ENCODE data around the gene MZB1. TPM values are rescaled to one million over a fixed set of nuclear protein-coding genes. Genes with fewer than 3 reads are reported as not detected.
A peak's percentile ranks its signal among the peaks of the same experiment; 100 is the strongest.

MZB1 gene
- total and polyA plus RNA-seq, 2 donors = 380 to 400 TPM

DNA sequence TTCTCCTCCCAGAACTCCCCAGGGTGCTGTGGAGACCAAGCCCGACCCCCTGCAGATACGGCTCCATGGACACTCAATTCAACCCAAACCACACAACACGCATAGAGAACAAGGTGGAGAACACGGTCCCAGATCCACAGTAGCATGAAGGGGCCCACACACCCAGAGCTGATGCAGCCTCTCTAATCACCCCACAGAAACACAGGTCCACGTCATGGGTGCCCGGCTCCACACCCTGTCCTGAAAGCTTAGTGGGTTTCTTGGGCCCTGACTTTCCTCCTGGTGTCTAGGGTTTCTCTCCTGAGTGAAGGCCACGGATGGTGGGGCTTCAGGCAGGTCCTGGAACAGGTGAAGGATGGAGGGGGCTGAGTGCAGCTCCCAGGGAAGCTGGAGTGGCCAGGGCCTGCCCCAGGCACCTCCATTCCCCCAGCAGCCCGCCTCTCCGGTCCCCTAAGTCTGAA, 5.1 kb downstream of the MZB1 start:
- H3K4me3 ChIP-seq (ENCODE audit: low read length in 2 of 2) = peak overlapping the region; percentile 57 to 100
- peaks cover 4 to 23% of the 10 kb centered on the region in 2 donors for H3K36me3 ChIP-seq (ENCODE audit: control insufficient read depth in 2 of 2, insufficient read depth in 2 of 2, low read length in 1 of 2)
- H3K9me3 ChIP-seq (ENCODE audit: control insufficient read depth in 2 of 2, insufficient read depth in 1 of 2, low read length in 1 of 2) = no peaks in the 10 kb centered on the region
- 69% methylated on average over 9 of the region's 9 CpGs for WGBS
- DNase-seq (ENCODE audit: low read depth in 6 of 9, low spot score in 9 of 9) = peak in 1 of 9 donors; percentile 20
- peak overlapping the region; percentile 78 to 86 for H3K27ac ChIP-seq (ENCODE audit: low read depth in 1 of 2, low read length in 1 of 2)
- no peaks in the 10 kb centered on the region for H3K27me3 ChIP-seq (ENCODE audit: control insufficient read depth in 2 of 2, insufficient read depth in 1 of 2, low read length in 1 of 2)
- peaks cover 24 to 73% of the 10 kb centered on the region in 2 donors for H3K4me1 ChIP-seq (ENCODE audit: control insufficient read depth in 2 of 2, insufficient read depth in 2 of 2, low read length in 2 of 2)

DNA sequence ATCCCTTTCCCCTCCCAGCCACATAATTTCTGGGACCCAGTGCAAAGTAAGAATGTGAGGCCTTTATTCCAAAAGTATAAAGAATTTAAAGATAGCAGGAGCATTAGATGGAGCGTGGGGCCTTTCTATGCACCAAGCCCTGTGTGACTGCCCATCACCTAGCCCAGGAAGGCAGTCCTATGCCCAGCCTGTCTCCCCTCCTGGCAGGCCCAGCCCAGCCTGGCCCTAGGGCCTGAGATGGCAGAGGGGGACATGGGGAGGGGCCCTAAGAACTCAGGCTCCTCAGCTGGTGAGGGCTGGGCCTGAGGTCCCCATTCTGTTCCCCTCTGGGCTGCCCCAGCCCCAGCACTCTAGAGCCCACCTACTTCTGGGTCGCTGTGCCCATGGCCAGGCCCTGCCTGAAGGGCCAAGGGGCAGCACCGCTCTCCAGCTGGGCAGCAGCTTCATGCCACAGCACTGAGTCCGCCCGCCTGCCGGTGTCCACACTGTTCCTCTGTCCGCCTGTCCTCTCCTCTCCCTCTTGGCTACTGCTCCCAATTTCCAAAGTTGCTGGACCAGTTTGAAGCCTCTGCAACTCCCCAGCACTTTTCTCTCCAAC, 5.6 kb downstream of the MZB1 start:
- Histone ChIP-seq H3K9me3 (ENCODE audit: control insufficient read depth in 2 of 2, insufficient read depth in 1 of 2, low read length in 1 of 2) (no peaks in the 10 kb centered on the region), H3K4me3 (ENCODE audit: low read length in 2 of 2) (peak overlapping the region; percentile 57 to 100), H3K27me3 (ENCODE audit: control insufficient read depth in 2 of 2, insufficient read depth in 1 of 2, low read length in 1 of 2) (no peaks in the 10 kb centered on the region), H3K27ac (ENCODE audit: low read depth in 1 of 2, low read length in 1 of 2) (peak overlapping the region; percentile 78 to 86), H3K4me1 (ENCODE audit: control insufficient read depth in 2 of 2, insufficient read depth in 2 of 2, low read length in 2 of 2) (peaks cover 24 to 68% of the 10 kb centered on the region in 2 donors), H3K36me3 (ENCODE audit: control insufficient read depth in 2 of 2, insufficient read depth in 2 of 2, low read length in 1 of 2) (peaks cover 5 to 21% of the 10 kb centered on the region in 2 donors)
- DNase-seq (ENCODE audit: low read depth in 6 of 9, low spot score in 9 of 9) = no peak
- WGBS = 90% methylated on average over 7 of the region's 7 CpGs

DNA sequence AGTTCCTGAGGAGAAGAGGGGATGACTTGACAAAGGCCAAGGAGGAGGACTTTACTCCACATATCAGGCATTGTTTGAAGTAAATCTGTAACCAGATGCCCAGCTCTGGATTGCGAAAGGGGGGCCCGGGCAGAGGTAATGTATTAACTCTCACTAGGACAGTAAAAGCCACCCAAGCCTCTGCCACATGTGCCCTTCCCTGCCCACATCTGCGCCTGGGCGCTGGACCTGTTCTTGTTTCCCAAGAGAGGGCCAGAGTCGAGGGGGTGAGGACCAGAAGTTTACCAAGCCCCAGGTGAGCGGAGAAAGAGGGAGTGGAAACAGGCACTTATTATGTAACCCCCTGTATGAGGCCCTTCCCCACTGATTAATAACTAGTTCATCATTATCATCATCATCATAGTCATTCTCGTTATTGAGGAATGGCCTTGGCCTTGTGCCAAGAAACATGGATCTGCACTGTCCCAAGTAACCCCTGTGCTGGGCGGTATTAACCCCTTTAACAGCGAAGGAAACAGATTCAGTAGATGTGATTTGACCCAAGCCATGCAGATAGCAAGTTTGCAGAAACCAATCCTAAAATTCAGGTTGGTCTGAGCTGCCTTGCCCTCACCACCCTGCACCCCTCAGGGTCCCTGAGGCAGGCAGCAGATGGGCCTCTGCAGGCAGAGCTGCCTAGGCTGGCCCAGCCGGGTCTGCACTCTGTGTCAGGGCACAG, 6.3 kb downstream of the MZB1 start, which contains the start of gene SLC23A1:
TSS of gene SLC23A1 (minus strand) at position 23 of the 718 bp plus-strand sequence. CDS start 44 bp downstream, outside the sequence.
- peaks cover 24 to 61% of the 10 kb centered on the region in 2 donors for H3K4me1 ChIP-seq (ENCODE audit: control insufficient read depth in 2 of 2, insufficient read depth in 2 of 2, low read length in 2 of 2)
- H3K9me3 ChIP-seq (ENCODE audit: control insufficient read depth in 2 of 2, insufficient read depth in 1 of 2, low read length in 1 of 2) = no peaks in the 10 kb centered on the region
- peak within 1 kb of the TSS in 1 of 2 donors; percentile 86 for H3K27ac ChIP-seq (ENCODE audit: low read depth in 1 of 2, low read length in 1 of 2)
- WGBS = 82% methylated on average over 10 of the region's 10 CpGs
- H3K27me3 ChIP-seq (ENCODE audit: control insufficient read depth in 2 of 2, insufficient read depth in 1 of 2, low read length in 1 of 2) = no peaks in the 10 kb centered on the region
- peak within 1 kb of the TSS in 1 of 2 donors; percentile 100 for H3K4me3 ChIP-seq (ENCODE audit: low read length in 2 of 2)
- DNase-seq (ENCODE audit: low read depth in 6 of 9, low spot score in 9 of 9) = no peak
- H3K36me3 ChIP-seq (ENCODE audit: control insufficient read depth in 2 of 2, insufficient read depth in 2 of 2, low read length in 1 of 2) = peaks cover 12 to 19% of the 10 kb centered on the region in 2 donors

DNA sequence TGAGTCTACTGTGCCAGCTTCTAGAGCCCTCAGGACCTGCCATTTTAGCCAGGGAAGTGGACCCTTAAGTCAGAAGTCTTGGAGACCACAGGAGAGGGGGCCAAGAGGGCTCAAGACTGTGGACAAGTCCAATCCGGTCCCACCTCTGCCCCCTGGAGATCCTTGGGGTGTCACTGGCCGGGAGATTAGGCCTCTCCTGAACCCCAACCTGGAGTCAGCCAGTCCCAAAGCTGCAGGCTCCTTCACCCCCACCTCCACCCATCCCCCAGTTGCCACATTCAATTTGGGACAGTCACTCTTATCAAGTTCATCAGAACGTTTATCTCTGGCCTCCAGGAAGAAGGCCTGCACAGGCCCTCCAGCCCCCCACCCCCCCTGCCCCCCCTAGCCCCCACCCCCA, 6.9 kb downstream of the MZB1 start:
- H3K4me1 ChIP-seq (ENCODE audit: control insufficient read depth in 2 of 2, insufficient read depth in 2 of 2, low read length in 2 of 2) = peaks cover 24 to 55% of the 10 kb centered on the region in 2 donors
- H3K9me3 ChIP-seq (ENCODE audit: control insufficient read depth in 2 of 2, insufficient read depth in 1 of 2, low read length in 1 of 2) = no peaks in the 10 kb centered on the region
- WGBS = 58% methylated on average over 3 of the region's 3 CpGs
- H3K27ac ChIP-seq (ENCODE audit: low read depth in 1 of 2, low read length in 1 of 2) = no peak overlapping the region
- H3K4me3 ChIP-seq (ENCODE audit: low read length in 2 of 2) = no peak overlapping the region
- no peak for DNase-seq (ENCODE audit: low read depth in 6 of 9, low spot score in 9 of 9)
- peaks cover 15 to 18% of the 10 kb centered on the region in 2 donors for H3K36me3 ChIP-seq (ENCODE audit: control insufficient read depth in 2 of 2, insufficient read depth in 2 of 2, low read length in 1 of 2)
- H3K27me3 ChIP-seq (ENCODE audit: control insufficient read depth in 2 of 2, insufficient read depth in 1 of 2, low read length in 1 of 2) = no peaks in the 10 kb centered on the region

DNA sequence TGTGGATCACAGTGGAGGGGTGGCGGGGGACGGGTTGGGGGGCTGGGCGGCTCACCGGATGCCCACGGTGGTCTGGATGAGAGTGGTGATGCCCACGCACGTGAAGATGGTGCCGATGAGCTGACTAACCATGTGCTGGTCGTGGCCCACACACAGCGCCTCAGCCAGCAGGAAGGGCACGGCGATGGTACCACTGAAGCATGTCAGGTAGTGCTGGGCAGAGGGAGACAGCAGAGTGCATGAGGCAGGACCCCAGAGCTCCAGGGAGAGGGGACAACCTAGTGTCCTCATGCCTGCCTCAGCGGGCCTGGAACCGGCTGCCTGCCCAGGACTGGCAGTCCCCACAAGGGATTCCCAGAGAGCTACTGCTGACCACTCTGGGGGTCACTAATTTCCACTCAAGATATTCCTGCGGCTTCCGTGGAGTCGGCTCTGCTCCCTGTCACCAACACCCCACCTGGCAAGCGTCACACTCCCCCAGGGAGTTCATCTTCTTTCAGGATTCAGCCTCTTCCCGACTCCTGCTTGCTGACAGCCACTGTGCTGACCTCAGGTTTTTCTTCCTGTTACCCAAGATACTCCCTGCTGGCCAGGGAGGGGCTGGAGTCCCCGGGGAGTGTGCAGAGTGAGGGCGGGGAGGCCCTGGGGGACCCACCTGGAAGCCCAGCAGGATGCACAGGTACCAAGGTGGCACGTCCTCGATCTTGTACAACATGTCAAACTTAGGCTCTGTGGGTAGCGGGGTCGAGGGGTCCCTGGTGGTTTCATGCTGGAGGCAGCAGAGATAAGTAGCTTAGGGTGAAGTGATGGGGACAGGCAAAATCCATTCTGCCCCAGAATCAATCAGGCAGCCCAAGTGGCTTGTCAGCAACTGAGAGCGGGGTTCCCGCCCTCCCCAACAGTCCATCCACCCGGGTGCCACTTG, 7.6 kb downstream of the MZB1 start:
- Histone ChIP-seq H3K36me3 (ENCODE audit: control insufficient read depth in 2 of 2, insufficient read depth in 2 of 2, low read length in 1 of 2) (peaks cover 12 to 19% of the 10 kb centered on the region in 2 donors), H3K9me3 (ENCODE audit: control insufficient read depth in 2 of 2, insufficient read depth in 1 of 2, low read length in 1 of 2) (no peaks in the 10 kb centered on the region), H3K4me1 (ENCODE audit: control insufficient read depth in 2 of 2, insufficient read depth in 2 of 2, low read length in 2 of 2) (peaks cover 24 to 48% of the 10 kb centered on the region in 2 donors), H3K27ac (ENCODE audit: low read depth in 1 of 2, low read length in 1 of 2) (no peak overlapping the region), H3K4me3 (ENCODE audit: low read length in 2 of 2) (no peak overlapping the region), H3K27me3 (ENCODE audit: control insufficient read depth in 2 of 2, insufficient read depth in 1 of 2, low read length in 1 of 2) (no peaks in the 10 kb centered on the region)
- 95% methylated on average over 28 of the region's 28 CpGs for WGBS
- no peak for DNase-seq (ENCODE audit: low read depth in 6 of 9, low spot score in 9 of 9)

DNA sequence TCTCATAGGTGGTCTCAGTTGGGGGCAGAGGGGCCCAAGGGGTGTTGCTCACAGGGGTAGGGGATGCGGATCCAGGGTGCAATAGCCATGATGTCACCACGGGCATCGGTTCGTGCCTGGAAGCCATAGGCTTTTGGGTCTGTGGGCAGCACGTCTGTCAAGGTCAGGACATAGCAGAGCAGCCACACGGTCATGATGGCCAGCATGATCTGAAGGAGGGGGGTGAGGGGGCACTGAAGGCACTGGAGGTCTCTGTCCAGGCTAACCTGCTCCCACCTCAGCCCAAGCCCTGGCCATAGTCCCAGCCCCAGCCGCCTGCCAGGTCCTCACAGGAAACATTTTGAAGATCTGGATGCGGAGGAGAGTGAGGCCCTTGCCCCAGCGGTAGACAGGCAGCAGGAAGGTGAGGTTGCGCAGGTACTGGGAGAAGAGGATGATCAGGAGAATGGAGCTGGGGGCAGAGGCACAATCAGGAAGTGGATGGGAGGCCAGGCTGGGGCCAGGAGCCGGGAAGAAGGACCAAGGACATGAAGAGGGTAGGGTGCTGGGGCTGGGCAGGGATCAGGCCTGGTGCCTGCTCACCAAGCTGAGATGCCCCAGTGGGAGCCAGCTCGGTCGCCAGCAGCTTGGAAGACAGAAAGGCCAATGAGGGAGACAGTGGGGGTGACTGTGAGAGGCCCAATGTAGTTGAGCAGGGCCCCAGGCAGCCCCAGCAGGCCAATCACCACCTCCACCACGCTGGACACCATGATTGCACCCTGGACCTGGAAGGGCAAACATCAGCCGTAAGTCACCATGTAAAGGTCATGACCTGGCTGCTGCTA, 9.9 kb downstream of the MZB1 start:
- Histone ChIP-seq H3K27ac (ENCODE audit: low read depth in 1 of 2, low read length in 1 of 2) (no peak overlapping the region), H3K4me1 (ENCODE audit: control insufficient read depth in 2 of 2, insufficient read depth in 2 of 2, low read length in 2 of 2) (peaks cover 11 to 25% of the 10 kb centered on the region in 2 donors), H3K36me3 (ENCODE audit: control insufficient read depth in 2 of 2, insufficient read depth in 2 of 2, low read length in 1 of 2) (peaks cover 4 to 20% of the 10 kb centered on the region in 2 donors), H3K27me3 (ENCODE audit: control insufficient read depth in 2 of 2, insufficient read depth in 1 of 2, low read length in 1 of 2) (no peaks in the 10 kb centered on the region), H3K9me3 (ENCODE audit: control insufficient read depth in 2 of 2, insufficient read depth in 1 of 2, low read length in 1 of 2) (no peaks in the 10 kb centered on the region), H3K4me3 (ENCODE audit: low read length in 2 of 2) (no peak overlapping the region)
- no peak for DNase-seq (ENCODE audit: low read depth in 6 of 9, low spot score in 9 of 9)
- 98% methylated on average over 15 of the region's 15 CpGs for WGBS

DNA sequence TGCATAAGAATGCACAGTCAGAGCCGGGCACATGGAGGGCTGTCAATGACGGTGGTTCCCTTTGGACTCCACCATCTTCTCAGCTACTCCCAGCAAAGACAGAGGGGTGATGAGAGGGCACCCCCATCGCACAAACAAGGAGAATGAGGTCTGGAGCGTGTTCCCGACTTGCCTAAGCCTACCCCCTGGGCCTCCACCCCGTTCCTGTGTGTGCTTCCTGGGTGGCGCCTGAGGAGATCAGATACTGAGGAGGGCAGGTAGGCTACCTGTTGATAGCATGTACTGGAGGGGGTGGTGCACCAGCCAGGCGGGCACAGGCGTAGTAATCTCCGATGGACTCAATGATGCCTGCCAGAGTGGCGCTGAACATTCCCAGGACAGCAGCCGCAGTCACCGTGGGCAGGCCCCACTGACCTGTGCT, 10.8 kb downstream of the MZB1 start:
- no peak overlapping the region for H3K4me3 ChIP-seq (ENCODE audit: low read length in 2 of 2)
- no peak for DNase-seq (ENCODE audit: low read depth in 6 of 9, low spot score in 9 of 9)
- H3K27ac ChIP-seq (ENCODE audit: low read depth in 1 of 2, low read length in 1 of 2) = no peak overlapping the region
- H3K27me3 ChIP-seq (ENCODE audit: control insufficient read depth in 2 of 2, insufficient read depth in 1 of 2, low read length in 1 of 2) = no peaks in the 10 kb centered on the region
- peaks cover 10 to 26% of the 10 kb centered on the region in 2 donors for H3K36me3 ChIP-seq (ENCODE audit: control insufficient read depth in 2 of 2, insufficient read depth in 2 of 2, low read length in 1 of 2)
- WGBS = 96% methylated on average over 13 of the region's 13 CpGs
- no peaks in the 10 kb centered on the region for H3K9me3 ChIP-seq (ENCODE audit: control insufficient read depth in 2 of 2, insufficient read depth in 1 of 2, low read length in 1 of 2)
- peaks cover 2 to 16% of the 10 kb centered on the region in 2 donors for H3K4me1 ChIP-seq (ENCODE audit: control insufficient read depth in 2 of 2, insufficient read depth in 2 of 2, low read length in 2 of 2)

DNA sequence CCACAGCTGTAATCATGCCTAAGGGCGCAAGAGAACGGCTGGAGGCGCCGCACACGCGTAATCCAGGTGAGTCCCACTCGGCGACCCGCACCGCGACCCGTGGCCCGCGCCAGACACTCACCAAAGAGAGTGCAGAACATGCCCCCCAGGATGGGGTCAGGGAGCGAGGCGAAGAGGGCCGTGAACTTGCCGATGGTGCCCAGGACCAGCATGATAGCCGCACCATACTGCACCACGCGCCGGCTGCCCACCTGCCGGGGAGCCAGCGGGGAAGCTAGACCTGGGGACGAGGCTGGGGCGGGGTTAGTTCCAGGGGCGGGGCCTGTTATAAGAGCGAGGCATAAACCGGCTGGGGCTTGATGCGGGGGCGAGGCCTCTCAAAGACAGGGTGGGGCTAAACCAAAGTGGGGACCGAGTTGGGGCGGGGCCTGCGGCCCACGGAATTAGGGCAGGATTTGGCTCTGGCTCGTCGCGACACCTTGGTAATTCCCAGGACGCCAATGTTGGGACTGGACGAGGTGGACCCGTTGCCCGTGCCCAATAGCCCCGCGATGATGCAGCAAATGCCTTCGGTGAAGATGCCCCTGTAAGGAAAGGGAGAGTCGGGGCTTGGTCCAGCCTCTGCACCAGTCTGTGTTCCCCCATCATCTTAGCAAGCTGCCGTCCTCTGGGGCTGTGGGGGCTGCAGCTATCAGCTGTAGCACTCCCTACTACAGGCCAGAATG, 11.4 kb downstream of the MZB1 start:
- 90% methylated on average over 47 of the region's 47 CpGs for WGBS
- Histone ChIP-seq H3K4me1 (ENCODE audit: control insufficient read depth in 2 of 2, insufficient read depth in 2 of 2, low read length in 2 of 2) (peaks cover 0 to 10% of the 10 kb centered on the region in 2 donors), H3K9me3 (ENCODE audit: control insufficient read depth in 2 of 2, insufficient read depth in 1 of 2, low read length in 1 of 2) (no peaks in the 10 kb centered on the region), H3K36me3 (ENCODE audit: control insufficient read depth in 2 of 2, insufficient read depth in 2 of 2, low read length in 1 of 2) (peaks cover 15 to 32% of the 10 kb centered on the region in 2 donors), H3K27me3 (ENCODE audit: control insufficient read depth in 2 of 2, insufficient read depth in 1 of 2, low read length in 1 of 2) (no peaks in the 10 kb centered on the region), H3K4me3 (ENCODE audit: low read length in 2 of 2) (no peak overlapping the region), H3K27ac (ENCODE audit: low read depth in 1 of 2, low read length in 1 of 2) (no peak overlapping the region)
- DNase-seq (ENCODE audit: low read depth in 6 of 9, low spot score in 9 of 9) = no peak

Measured in thymus (tissue), 11 donors.